Measurements from ENCODE around the gene DAZ4.
"Not testable (repeated sequence)": the region's sequence is repeated elsewhere in the genome, so short reads cannot be mapped to it uniquely, and the experiment has no call there.

The DAZ4 gene, protein sequence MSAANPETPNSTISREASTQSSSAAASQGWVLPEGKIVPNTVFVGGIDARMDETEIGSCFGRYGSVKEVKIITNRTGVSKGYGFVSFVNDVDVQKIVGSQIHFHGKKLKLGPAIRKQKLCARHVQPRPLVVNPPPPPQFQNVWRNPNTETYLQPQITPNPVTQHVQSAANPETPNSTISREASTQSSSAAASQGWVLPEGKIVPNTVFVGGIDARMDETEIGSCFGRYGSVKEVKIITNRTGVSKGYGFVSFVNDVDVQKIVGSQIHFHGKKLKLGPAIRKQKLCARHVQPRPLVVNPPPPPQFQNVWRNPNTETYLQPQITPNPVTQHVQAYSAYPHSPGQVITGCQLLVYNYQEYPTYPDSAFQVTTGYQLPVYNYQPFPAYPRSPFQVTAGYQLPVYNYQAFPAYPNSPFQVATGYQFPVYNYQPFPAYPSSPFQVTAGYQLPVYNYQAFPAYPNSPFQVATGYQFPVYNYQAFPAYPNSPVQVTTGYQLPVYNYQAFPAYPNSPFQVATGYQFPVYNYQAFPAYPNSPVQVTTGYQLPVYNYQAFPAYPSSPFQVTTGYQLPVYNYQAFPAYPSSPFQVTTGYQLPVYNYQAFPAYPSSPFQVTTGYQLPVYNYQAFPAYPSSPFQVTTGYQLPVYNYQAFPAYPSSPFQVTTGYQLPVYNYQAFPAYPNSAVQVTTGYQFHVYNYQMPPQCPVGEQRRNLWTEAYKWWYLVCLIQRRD

DNA sequence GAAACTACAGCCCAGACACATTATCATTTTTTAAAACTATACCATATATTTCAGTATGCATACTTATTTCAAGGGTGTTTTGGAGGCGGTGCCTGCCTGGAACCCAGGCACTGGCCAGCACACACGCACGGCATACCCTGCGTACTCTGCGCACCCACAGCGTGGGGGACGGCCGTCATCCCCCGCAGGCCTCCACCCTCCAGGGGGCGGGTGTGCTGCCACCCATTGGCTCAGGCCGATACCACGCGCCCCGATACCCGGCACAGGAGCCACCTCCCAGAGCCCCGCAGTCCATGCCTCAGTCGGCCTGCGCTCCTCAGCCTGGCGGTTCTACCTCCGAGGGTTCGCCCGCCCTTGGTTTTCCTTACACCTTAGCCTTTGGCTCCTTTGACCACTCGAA is at the start of gene DAZ4:
Gene DAZ4, plus strand, starts transcription at position 301 of the 400 bp plus-strand sequence. CDS start 208 bp downstream, outside the sequence.
- DNase-seq (ENCODE audit: low read depth in 2 of 2): not testable (repeated sequence)

DNA sequence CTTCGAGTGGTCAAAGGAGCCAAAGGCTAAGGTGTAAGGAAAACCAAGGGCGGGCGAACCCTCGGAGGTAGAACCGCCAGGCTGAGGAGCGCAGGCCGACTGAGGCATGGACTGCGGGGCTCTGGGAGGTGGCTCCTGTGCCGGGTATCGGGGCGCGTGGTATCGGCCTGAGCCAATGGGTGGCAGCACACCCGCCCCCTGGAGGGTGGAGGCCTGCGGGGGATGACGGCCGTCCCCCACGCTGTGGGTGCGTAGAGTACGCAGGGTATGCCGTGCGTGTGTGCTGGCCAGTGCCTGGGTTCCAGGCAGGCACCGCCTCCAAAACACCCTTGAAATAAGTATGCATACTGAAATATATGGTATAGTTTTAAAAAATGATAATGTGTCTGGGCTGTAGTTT is 20.4 kb upstream of the DAZ4 start, which contains the start of gene DAZ3:
Gene DAZ3, minus strand, starts transcription at position 101 of the 400 bp plus-strand sequence. CDS start 208 bp downstream, outside the sequence.
- not testable (repeated sequence) for DNase-seq (ENCODE audit: low read depth in 2 of 2)

DNA sequence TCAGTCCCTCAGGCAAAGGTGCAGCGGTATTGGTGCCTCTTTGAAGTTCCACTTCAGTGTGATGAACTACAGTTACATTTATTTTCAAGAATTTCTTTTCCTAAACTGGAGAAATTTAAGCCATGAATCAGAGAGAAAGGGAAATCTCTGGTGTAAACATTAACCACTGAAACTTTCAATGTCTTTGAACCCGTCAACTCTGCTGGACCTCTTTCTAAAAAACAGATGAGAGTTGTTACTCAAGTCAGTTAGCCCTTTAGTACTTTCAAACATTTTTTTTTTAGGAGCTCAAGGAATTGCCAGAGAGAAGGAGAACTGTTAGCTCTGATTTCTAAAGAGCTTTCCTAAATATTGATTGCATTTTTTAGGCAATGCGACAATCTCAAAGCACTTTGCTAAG is 11.9 kb upstream of the DAZ4 start:
- DNase-seq (ENCODE audit: low read depth in 2 of 2): not testable (repeated sequence)

DNA sequence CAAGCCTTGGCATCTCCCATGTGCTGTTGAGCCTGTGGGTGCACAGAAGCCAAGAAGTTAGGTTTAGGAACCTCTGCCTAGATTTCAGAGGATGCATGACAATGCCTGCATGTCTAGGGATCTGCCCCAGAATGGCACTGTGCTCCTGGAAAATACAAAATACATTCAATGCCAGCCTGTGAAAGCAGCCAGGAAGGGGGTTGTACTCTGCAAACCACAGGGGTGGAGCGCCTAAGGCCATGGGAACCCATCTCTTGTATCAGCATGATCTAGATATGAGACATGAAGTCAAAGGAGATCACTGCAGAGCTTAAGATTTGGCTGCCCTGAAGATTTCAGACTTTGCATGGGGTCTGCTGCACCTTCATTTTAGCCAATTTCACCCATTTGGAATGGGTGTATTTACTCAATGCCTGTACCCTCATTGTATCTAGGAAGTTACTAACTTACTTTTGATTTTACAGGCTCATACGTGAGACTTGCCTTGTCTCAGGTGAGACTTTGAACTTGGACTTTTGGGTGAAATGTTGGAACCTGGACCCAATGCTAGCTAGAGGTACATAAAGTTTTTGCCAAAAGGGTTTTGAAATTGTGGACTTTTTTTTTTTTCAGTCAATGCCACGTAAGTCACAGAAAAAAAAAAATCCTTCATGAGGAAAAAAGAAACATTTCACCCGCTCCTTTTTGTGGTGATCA is 9.4 kb upstream of the DAZ4 start:
- DNase-seq (ENCODE audit: low read depth in 2 of 2): not testable (repeated sequence)

DNA sequence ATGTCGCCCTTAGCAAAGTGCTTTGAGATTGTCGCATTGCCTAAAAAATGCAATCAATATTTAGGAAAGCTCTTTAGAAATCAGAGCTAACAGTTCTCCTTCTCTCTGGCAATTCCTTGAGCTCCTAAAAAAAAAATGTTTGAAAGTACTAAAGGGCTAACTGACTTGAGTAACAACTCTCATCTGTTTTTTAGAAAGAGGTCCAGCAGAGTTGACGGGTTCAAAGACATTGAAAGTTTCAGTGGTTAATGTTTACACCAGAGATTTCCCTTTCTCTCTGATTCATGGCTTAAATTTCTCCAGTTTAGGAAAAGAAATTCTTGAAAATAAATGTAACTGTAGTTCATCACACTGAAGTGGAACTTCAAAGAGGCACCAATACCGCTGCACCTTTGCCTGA is 8.7 kb upstream of the DAZ4 start:
- not testable (repeated sequence) for DNase-seq (ENCODE audit: low read depth in 2 of 2)

Measured in stimulated activated CD4-positive, alpha-beta T cell treated with anti-CD3 and anti-CD28 coated beads, Interleukin-1b, Interleukin-23, amount 100 ng/mL, for 1 hour (primary cell).